GM23338 (cell line): ENCODE results near the gene ZNF488. TPM values are rescaled to one million over a fixed set of nuclear protein-coding genes. Genes with fewer than 3 reads are reported as not detected.

Experiments
- ATAC-seq: fragments of 200-7000 bp; cut with Tn5 transposase; 3 replicates; pipeline ENCODE4 v1.9.1; 2020
- DNase-seq: peaks from one replicate; pipeline ENCODE4 v3.0.0-alpha.2; 2015; ENCODE audit warnings: low spot score
- H2AFZ ChIP-seq: fragments of 200-600 bp; sonication (generic); 2 replicates; pipeline ENCODE4 v1.8.0; 2016; ENCODE audit warnings: antibody characterized with exemption, mild to moderate bottlenecking, moderate library complexity
- H3F3A ChIP-seq: fragments of 200-600 bp; sonication (generic); replicated peaks from 2 replicates; pipeline ENCODE4 v1.8.0; 2017; ENCODE audit warnings: antibody characterized with exemption, mixed run types, low read depth
- H3K27ac ChIP-seq: fragments of 200-600 bp; sonication (generic); 2 replicates; pipeline ENCODE4 v1.6.1; 2016; ENCODE audit warnings: low read depth
- H3K27me3 ChIP-seq: fragments of 200-600 bp; sonication (generic); 2 replicates; pipeline ENCODE4 v1.8.0; 2016; ENCODE audit warnings: mild to moderate bottlenecking, mixed run types, moderate library complexity; ENCODE audit not compliant: insufficient read depth
- H3K36me3 ChIP-seq: fragments of 200-600 bp; sonication (generic); 2 replicates; pipeline ENCODE4 v1.8.0; 2016; ENCODE audit warnings: mild to moderate bottlenecking; ENCODE audit not compliant: insufficient read depth
- H3K4me1 ChIP-seq: fragments of 200-600 bp; sonication (generic); 2 replicates; pipeline ENCODE4 v1.8.0; 2016; ENCODE audit warnings: mild to moderate bottlenecking, moderate library complexity; ENCODE audit not compliant: insufficient read depth
- H3K4me2 ChIP-seq: fragments of 200-600 bp; sonication (generic); 2 replicates; pipeline ENCODE4 v1.7.1; 2017; ENCODE audit warnings: mixed run types
- H3K4me3 ChIP-seq: fragments of 200-600 bp; sonication (generic); 2 replicates; pipeline ENCODE4 v1.6.1; 2016; ENCODE audit warnings: mixed run types
- H3K79me2 ChIP-seq: fragments of 200-600 bp; sonication (generic); replicated peaks from 2 replicates; pipeline ENCODE4 v1.8.0; 2017; ENCODE audit warnings: mild to moderate bottlenecking; ENCODE audit not compliant: insufficient read depth
- H3K9me2 ChIP-seq: fragments of 200-600 bp; sonication (generic); 2 replicates; pipeline ENCODE4 v1.8.0; 2017; ENCODE audit not compliant: insufficient read depth
- H4K20me1 ChIP-seq: fragments of 200-600 bp; sonication (generic); replicated peaks from 2 replicates; pipeline ENCODE4 v1.8.0; 2017; ENCODE audit warnings: mild to moderate bottlenecking; ENCODE audit not compliant: insufficient read depth
- H3K27ac Mint-ChIP-seq: 2 replicates; pipeline ENCODE4 v1.8.0; 2020; ENCODE audit warnings: inconsistent platforms, mild to moderate bottlenecking, moderate library complexity, mixed read lengths
- H3K27me3 Mint-ChIP-seq: 3 replicates; pipeline ENCODE4 v1.8.0; 2022; ENCODE audit warnings: low read depth, mild to moderate bottlenecking, moderate library complexity, mixed read lengths, inconsistent platforms; ENCODE audit not compliant: insufficient read depth, poor library complexity
- H3K36me3 Mint-ChIP-seq: 3 replicates; pipeline ENCODE4 v1.8.0; 2021; ENCODE audit warnings: low read depth, mild to moderate bottlenecking, inconsistent platforms, moderate library complexity, mixed read lengths
- H3K4me1 Mint-ChIP-seq: 3 replicates; pipeline ENCODE4 v1.8.0; 2020; ENCODE audit warnings: mild to moderate bottlenecking, inconsistent platforms, mixed read lengths
- H3K4me3 Mint-ChIP-seq: 3 replicates; pipeline ENCODE4 v1.8.0; 2021; ENCODE audit warnings: moderate library complexity, mild to moderate bottlenecking, inconsistent platforms, mixed read lengths
- H3K9me3 Mint-ChIP-seq: 3 replicates; pipeline ENCODE4 v1.8.0; 2020; ENCODE audit warnings: moderate library complexity, mild to moderate bottlenecking, inconsistent platforms, mixed read lengths
- CREB1 ChIP-seq: fragments of 250-450 bp; sonication (Bioruptor Pico); IDR thresholded peaks from 2 replicates; pipeline ENCODE4 v1.5.0; 2020; ENCODE audit warnings: low read depth, mild to moderate bottlenecking, moderate library complexity
- CTCF ChIP-seq, 2 experiments: fragments of 200-600 bp in 1 of 2; sonication (generic) in 1 of 2; conservative IDR thresholded peaks; 2 replicates each; pipeline versions ENCODE4 v1.5.1 to v1.6.1; 2016 to 2017; ENCODE audit warnings: antibody characterized with exemption in 2 of 2, low read depth in 2 of 2, mild to moderate bottlenecking in 2 of 2, moderate library complexity in 1 of 2
- ETS1 ChIP-seq: IDR thresholded peaks from 2 replicates; pipeline ENCODE4 v1.6.1; 2016; ENCODE audit warnings: antibody characterized with exemption
- EZH2 ChIP-seq: fragments of 200-600 bp; sonication (generic); IDR thresholded peaks from one replicate; pipeline ENCODE4 v1.8.0; 2017; ENCODE audit warnings: antibody characterized with exemption, mild to moderate bottlenecking, low read depth; ENCODE audit not compliant: unreplicated experiment
- EZH2phosphoT487 ChIP-seq: fragments of 200-600 bp; sonication (generic); IDR thresholded peaks from one replicate; pipeline ENCODE4 v1.8.1; 2018; ENCODE audit warnings: antibody characterized with exemption; ENCODE audit not compliant: unreplicated experiment
- POLR2AphosphoS5 ChIP-seq: IDR thresholded peaks from 2 replicates; pipeline ENCODE4 v1.6.1; 2016; ENCODE audit warnings: antibody characterized with exemption, low read depth
- STAT1 ChIP-seq: IDR thresholded peaks from one replicate; pipeline ENCODE4 v1.6.1; 2016; ENCODE audit warnings: antibody characterized with exemption; ENCODE audit not compliant: unreplicated experiment
- ZNF114 ChIP-seq: fragments of 250-450 bp; sonication (Bioruptor Pico); IDR thresholded peaks from 2 replicates; pipeline ENCODE4 v1.5.0; 2020; ENCODE audit warnings: mild to moderate bottlenecking, moderate library complexity
- ZNF331 ChIP-seq: fragments of 250-450 bp; sonication (Bioruptor Pico); IDR thresholded peaks from 2 replicates; pipeline ENCODE4 v1.5.0; 2020; ENCODE audit warnings: low read depth, mild to moderate bottlenecking, moderate library complexity
- polyA plus RNA-seq: library from polyadenylated mRNA; unstranded; fragments of >200 nt; fragmentation: Nextera tagmentation; extraction: Ambion mirVana; gene quantifications from 2 replicates; pipeline ENCODE4 v1.2.1, GENCODE V29; 2016
- total RNA-seq: library from RNA; depleted of rRNA; stranded (reverse); fragments of >200 nt; shearing (Covaris generic); gene quantifications from 2 replicates; pipeline ENCODE4 v1.2.3, GENCODE V29; 2014

The ZNF488 gene
- total and polyA plus RNA-seq, 2 experiments from 2014 or later: 2.5 to 5.2 TPM

- TF ChIP-seq ZNF114 (no peak), CREB1 (CRISPR knock-in tag) (no peak), ZNF331 (CRISPR knock-in tag) (no peak), POLR2AphosphoS5 (no peak), ETS1 (no peak), STAT1 (no peak)
These were observed 31.6 kb upstream of the ZNF488 start (continued) for GRCh38 chr10:47415520-47416304.

- no peaks in the 10 kb centered on the region for H3K36me3 Mint-ChIP-seq
- no peaks in the 10 kb centered on the region for H3K4me1 ChIP-seq
- H3K4me1 Mint-ChIP-seq: no peaks in the 10 kb centered on the region
- no peaks in the 10 kb centered on the region for H4K20me1 ChIP-seq
- H3K27ac Mint-ChIP-seq: no peak overlapping the region
- ATAC-seq (no peak), DNase-seq (no peak)
- TF ChIP-seq EZH2phosphoT487: no peak
- no peak for TF ChIP-seq CTCF (conservative IDR thresholded peaks at IDR 0.05; ENCODE audit: low read depth in 2 of 2)
- no peak for TF ChIP-seq ZNF114
- TF ChIP-seq ZNF331 (CRISPR knock-in tag): no peak
- no peak for TF ChIP-seq CREB1 (CRISPR knock-in tag)
- no peak overlapping the region for H2AFZ ChIP-seq
- H3K79me2 ChIP-seq: no peaks in the 10 kb centered on the region
- no peak overlapping the region for H3K4me3 ChIP-seq
- no peak overlapping the region for H3K4me3 Mint-ChIP-seq
- 0 out of 2 replicates have a peak, but pooled peaks cover 2% of the 10 kb centered on the region for H3K9me2 ChIP-seq
- H3K9me3 Mint-ChIP-seq: no peaks in the 10 kb centered on the region; the same call in 2 of the 3 replicates
- H3K27me3 Mint-ChIP-seq: no peaks in the 10 kb centered on the region
- no peaks in the 10 kb centered on the region for H3K27me3 ChIP-seq
- no peaks in the 10 kb centered on the region for H3F3A ChIP-seq
- H3K36me3 ChIP-seq: no peaks in the 10 kb centered on the region
- no peak overlapping the region for H3K4me2 ChIP-seq
- no peak overlapping the region for H3K27ac ChIP-seq
These were observed 30.8 kb upstream of the ZNF488 start for GRCh38 chr10:47414752-47415519.

GRCh38 chr10:47414227-47414592 is 30.1 kb upstream of the ZNF488 start:
- Histone ChIP-seq H3K79me2 (no peaks in the 10 kb centered on the region), H3K4me3 (no peak overlapping the region), H3F3A (no peaks in the 10 kb centered on the region), H4K20me1 (no peaks in the 10 kb centered on the region), H3K36me3 (no peaks in the 10 kb centered on the region), H3K27ac (no peak overlapping the region), H2AFZ (no peak overlapping the region), H3K9me2 (0 out of 2 replicates have a peak, but pooled peaks cover 2% of the 10 kb centered on the region), H3K4me1 (no peaks in the 10 kb centered on the region), H3K27me3 (no peaks in the 10 kb centered on the region), H3K4me2 (no peak overlapping the region)
- Mint-ChIP-seq H3K27me3 (no peaks in the 10 kb centered on the region), H3K9me3 (no peaks in the 10 kb centered on the region; the same call in 2 of the 3 replicates), H3K4me1 (no peaks in the 10 kb centered on the region), H3K36me3 (no peaks in the 10 kb centered on the region), H3K4me3 (no peak overlapping the region), H3K27ac (no peak overlapping the region)
- TF ChIP-seq EZH2 (no peak), ZNF114 (no peak), CREB1 (CRISPR knock-in tag) (no peak), EZH2phosphoT487 (no peak), CTCF (conservative IDR thresholded peaks at IDR 0.05; ENCODE audit: low read depth in 2 of 2) (no peak)
- no peak for ATAC-seq
- no peak for DNase-seq
